ENCODE results near the gene RPS6KA2. TPM values are rescaled to one million over a fixed set of nuclear protein-coding genes. Genes with fewer than 3 reads are reported as not detected.

The RPS6KA2 gene
- polyA plus RNA-seq, 2 donors: 5.7 to 8.7 TPM

DNA sequence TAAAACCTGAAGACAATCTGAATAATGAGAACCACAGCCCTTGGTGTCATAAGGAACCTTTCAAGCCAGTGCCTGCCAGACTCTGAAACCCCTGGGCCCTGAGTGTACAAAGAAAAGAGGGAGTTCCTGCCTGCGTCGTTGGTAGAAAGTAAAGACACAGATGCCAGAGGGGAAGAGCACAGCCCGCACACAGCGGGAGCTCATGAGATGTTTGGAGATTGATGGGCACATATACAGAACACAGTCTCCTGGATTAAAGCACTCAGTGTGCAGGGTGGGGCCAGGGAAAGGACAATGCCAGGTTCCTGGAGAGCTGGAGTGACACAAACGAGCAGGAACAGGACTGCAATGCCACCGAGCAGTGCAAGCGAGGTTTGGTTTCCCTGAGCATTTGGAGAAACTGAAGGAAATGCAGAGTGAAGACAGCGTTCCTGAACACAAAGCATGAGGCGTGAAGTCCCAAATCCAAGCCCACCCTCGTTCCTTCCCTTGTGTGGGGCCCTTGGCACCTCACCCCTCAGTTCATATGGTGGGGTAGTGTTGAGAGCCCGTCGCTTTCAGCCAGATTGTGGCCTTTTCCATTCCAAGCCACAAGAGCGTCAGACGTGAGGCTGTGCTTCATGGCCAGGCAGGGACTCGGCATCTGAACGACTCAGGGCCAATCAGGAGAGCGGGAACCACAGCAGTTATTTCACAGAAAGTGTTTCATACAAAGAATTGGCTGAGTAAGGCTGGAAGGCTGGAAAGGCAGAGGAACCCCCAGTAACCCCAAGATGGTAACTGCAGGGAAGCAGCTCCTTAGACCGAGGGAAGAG is 41.0 kb upstream of the RPS6KA2 start:
- Histone ChIP-seq H3K27ac (ENCODE audit: low read depth in 2 of 2, low read length in 1 of 2) (no peak overlapping the region), H3K27me3 (ENCODE audit: control insufficient read depth in 1 of 2, insufficient read depth in 2 of 2, low read length in 2 of 2) (no peaks in the 10 kb centered on the region), H3K4me3 (ENCODE audit: low read depth in 1 of 2, low read length in 2 of 2) (no peak overlapping the region), H3K4me1 (ENCODE audit: control insufficient read depth in 2 of 2, insufficient read depth in 2 of 2, low read length in 1 of 2) (peaks cover 0 to 4% of the 10 kb centered on the region in 2 donors), H3K36me3 (ENCODE audit: control insufficient read depth in 2 of 2, insufficient read depth in 2 of 2, low read length in 1 of 2) (no peaks in the 10 kb centered on the region), H3K9me3 (ENCODE audit: control insufficient read depth in 2 of 2, insufficient read depth in 1 of 2, low read depth in 1 of 2, low read length in 1 of 2) (peaks cover 0 to 2% of the 10 kb centered on the region in 2 donors)
- 76 to 80% methylated on average over 18 of the region's 18 CpGs for WGBS, 2 donors

DNA sequence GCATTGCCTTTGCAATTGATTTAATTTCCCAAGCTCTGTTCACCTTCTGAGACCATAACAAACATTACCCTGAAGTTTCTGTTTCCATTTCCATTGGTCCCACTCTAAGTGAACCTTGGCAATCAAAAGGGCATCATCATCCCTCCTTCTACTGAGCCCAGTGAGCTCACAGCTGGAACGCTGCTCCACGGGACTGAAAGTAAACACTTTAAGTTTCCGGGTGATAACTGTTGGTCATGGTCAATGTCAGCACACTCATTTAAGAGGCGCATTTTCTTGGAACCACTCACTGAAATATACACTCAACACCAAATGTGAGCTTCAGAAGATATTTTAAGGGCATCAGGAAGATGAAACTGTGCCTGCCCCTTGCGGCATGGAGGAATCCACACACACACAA is 37.1 kb upstream of the RPS6KA2 start:
- Histone ChIP-seq H3K4me1 (ENCODE audit: control insufficient read depth in 2 of 2, insufficient read depth in 2 of 2, low read length in 1 of 2) (no peaks in the 10 kb centered on the region), H3K36me3 (ENCODE audit: control insufficient read depth in 2 of 2, insufficient read depth in 2 of 2, low read length in 1 of 2) (no peaks in the 10 kb centered on the region), H3K27me3 (ENCODE audit: control insufficient read depth in 1 of 2, insufficient read depth in 2 of 2, low read length in 2 of 2) (no peaks in the 10 kb centered on the region), H3K9me3 (ENCODE audit: control insufficient read depth in 2 of 2, insufficient read depth in 1 of 2, low read depth in 1 of 2, low read length in 1 of 2) (no peaks in the 10 kb centered on the region), H3K27ac (ENCODE audit: low read depth in 2 of 2, low read length in 1 of 2) (no peak overlapping the region), H3K4me3 (ENCODE audit: low read depth in 1 of 2, low read length in 2 of 2) (no peak overlapping the region)
- WGBS, 2 donors: 52 to 71% methylated on average over 5 of the region's 5 CpGs

DNA sequence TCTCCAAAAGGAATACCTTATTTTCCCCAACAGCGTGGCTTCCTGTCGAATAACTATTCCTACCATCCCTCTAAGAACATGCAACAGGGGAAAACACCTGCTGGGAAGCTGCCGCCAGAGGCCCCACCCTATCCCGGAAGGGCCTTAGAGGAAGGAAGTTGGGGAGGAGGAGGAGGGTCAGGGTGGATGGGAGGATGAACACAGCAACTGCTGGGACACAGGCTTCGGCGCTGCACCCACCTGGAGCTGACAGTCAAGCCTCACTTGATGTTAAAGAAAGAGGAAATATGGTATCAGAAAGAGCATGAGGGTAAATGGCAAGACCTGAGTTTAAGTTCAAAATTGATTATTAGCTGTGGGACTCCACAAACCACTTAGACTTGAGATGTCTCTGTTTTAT is 36.5 kb upstream of the RPS6KA2 start:
- no peaks in the 10 kb centered on the region for H3K4me1 ChIP-seq (ENCODE audit: control insufficient read depth in 2 of 2, insufficient read depth in 2 of 2, low read length in 1 of 2)
- H3K27me3 ChIP-seq (ENCODE audit: control insufficient read depth in 1 of 2, insufficient read depth in 2 of 2, low read length in 2 of 2): no peaks in the 10 kb centered on the region
- whole genome bisulfite sequencing, 2 donors: 70 to 71% methylated on average over 6 of the region's 6 CpGs
- H3K4me3 ChIP-seq (ENCODE audit: low read depth in 1 of 2, low read length in 2 of 2): no peak overlapping the region
- H3K36me3 ChIP-seq (ENCODE audit: control insufficient read depth in 2 of 2, insufficient read depth in 2 of 2, low read length in 1 of 2): no peaks in the 10 kb centered on the region
- no peaks in the 10 kb centered on the region for H3K9me3 ChIP-seq (ENCODE audit: control insufficient read depth in 2 of 2, insufficient read depth in 1 of 2, low read depth in 1 of 2, low read length in 1 of 2)
- H3K27ac ChIP-seq (ENCODE audit: low read depth in 2 of 2, low read length in 1 of 2): no peak overlapping the region

DNA sequence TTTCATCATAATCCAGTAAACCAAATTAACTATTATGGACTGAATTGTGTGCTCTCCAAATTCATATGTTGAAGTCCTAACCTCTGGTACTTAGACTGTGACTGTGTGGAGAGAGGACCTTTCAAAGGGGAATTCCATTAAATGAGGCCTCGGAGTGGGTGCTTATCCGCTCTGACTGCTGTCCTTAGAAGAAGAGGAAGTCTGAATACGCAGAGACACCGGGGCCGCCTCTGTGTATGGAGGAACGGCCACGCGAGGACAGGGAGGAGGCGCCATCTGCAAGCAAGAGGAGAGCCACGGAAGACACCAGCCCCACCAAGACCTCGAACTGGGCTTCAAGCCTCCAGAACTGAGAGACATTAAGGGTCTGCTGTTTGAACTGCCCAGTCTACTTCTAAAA is 35.6 kb upstream of the RPS6KA2 start:
- H3K4me3 ChIP-seq (ENCODE audit: low read depth in 1 of 2, low read length in 2 of 2): no peak overlapping the region
- no peaks in the 10 kb centered on the region for H3K4me1 ChIP-seq (ENCODE audit: control insufficient read depth in 2 of 2, insufficient read depth in 2 of 2, low read length in 1 of 2)
- H3K27ac ChIP-seq (ENCODE audit: low read depth in 2 of 2, low read length in 1 of 2): no peak overlapping the region
- H3K36me3 ChIP-seq (ENCODE audit: control insufficient read depth in 2 of 2, insufficient read depth in 2 of 2, low read length in 1 of 2): no peaks in the 10 kb centered on the region
- 89 to 93% methylated on average over 11 of the region's 11 CpGs for WGBS, 2 donors
- no peaks in the 10 kb centered on the region for H3K9me3 ChIP-seq (ENCODE audit: control insufficient read depth in 2 of 2, insufficient read depth in 1 of 2, low read depth in 1 of 2, low read length in 1 of 2)
- H3K27me3 ChIP-seq (ENCODE audit: control insufficient read depth in 1 of 2, insufficient read depth in 2 of 2, low read length in 2 of 2): no peaks in the 10 kb centered on the region

DNA sequence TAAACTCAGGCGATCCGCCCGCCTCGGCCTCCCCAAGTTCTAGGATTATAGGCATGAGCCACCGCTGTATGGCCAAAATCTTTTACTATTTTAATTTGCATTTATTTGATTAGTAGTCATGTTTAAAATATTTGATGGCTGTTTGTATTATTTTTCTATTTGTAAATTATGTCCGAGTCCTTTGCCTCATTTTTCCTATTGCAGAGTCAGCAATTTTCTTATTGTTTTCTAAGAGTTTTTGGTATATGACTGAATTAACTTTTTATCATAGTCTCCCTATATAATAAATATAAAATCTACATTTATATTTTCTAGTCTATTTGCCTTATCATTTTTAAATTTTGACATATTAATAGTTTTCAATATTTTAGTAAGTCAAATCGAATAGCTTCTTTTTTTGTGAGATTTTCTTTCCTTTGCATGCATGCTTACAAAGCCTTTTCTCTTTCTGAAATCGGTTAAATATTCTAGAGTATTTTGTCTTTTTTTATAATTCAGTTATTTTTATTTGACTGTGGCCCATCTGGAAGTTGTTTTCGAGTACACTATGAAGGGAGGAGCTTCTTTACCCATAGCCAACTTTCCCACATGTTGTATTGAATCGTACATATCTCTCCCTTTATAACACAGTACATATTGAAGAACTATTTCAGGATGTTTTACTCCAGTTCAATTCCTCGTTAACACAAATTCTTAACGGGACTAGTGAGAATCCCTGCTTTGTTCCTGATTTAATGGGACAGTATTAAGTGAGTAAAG is 34.5 kb upstream of the RPS6KA2 start:
- no peaks in the 10 kb centered on the region for H3K4me1 ChIP-seq (ENCODE audit: control insufficient read depth in 2 of 2, insufficient read depth in 2 of 2, low read length in 1 of 2)
- no peak overlapping the region for H3K4me3 ChIP-seq (ENCODE audit: low read depth in 1 of 2, low read length in 2 of 2)
- no peaks in the 10 kb centered on the region for H3K9me3 ChIP-seq (ENCODE audit: control insufficient read depth in 2 of 2, insufficient read depth in 1 of 2, low read depth in 1 of 2, low read length in 1 of 2)
- no peaks in the 10 kb centered on the region for H3K27me3 ChIP-seq (ENCODE audit: control insufficient read depth in 1 of 2, insufficient read depth in 2 of 2, low read length in 2 of 2)
- no peaks in the 10 kb centered on the region for H3K36me3 ChIP-seq (ENCODE audit: control insufficient read depth in 2 of 2, insufficient read depth in 2 of 2, low read length in 1 of 2)
- 89 to 90% methylated on average over 12 of the region's 12 CpGs for WGBS, 2 donors
- no peak overlapping the region for H3K27ac ChIP-seq (ENCODE audit: low read depth in 2 of 2, low read length in 1 of 2)

DNA sequence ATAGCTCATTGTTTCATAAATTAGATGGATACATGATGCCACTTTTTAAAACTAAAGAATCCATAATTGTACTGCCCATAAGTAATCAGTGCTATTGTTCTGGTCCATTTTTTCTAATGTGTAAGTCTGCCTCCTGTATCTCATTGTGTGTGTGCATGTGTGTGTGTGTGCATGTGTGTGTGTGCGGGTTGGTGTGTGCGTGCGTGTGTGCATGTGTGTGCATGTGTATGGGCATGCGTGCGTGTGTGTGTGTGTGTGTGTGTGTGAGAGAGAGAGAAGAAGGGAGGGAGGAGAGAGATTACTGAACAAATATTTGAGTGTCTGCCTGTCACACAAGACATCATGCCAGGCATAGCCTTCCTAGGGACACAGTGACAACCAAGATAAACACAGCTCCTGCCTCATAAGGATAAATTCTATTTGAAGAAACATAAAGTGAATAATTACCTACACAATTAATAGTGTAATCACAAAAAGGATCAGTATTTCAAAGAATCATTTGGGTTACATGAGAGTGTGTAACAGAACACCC is 33.2 kb upstream of the RPS6KA2 start:
- Histone ChIP-seq H3K4me1 (ENCODE audit: control insufficient read depth in 2 of 2, insufficient read depth in 2 of 2, low read length in 1 of 2) (no peaks in the 10 kb centered on the region), H3K36me3 (ENCODE audit: control insufficient read depth in 2 of 2, insufficient read depth in 2 of 2, low read length in 1 of 2) (no peaks in the 10 kb centered on the region), H3K27me3 (ENCODE audit: control insufficient read depth in 1 of 2, insufficient read depth in 2 of 2, low read length in 2 of 2) (no peaks in the 10 kb centered on the region), H3K9me3 (ENCODE audit: control insufficient read depth in 2 of 2, insufficient read depth in 1 of 2, low read depth in 1 of 2, low read length in 1 of 2) (no peaks in the 10 kb centered on the region), H3K4me3 (ENCODE audit: low read depth in 1 of 2, low read length in 2 of 2) (no peak overlapping the region), H3K27ac (ENCODE audit: low read depth in 2 of 2, low read length in 1 of 2) (no peak overlapping the region)
- 70 to 86% methylated on average over 5 of the region's 5 CpGs for WGBS, 2 donors

DNA sequence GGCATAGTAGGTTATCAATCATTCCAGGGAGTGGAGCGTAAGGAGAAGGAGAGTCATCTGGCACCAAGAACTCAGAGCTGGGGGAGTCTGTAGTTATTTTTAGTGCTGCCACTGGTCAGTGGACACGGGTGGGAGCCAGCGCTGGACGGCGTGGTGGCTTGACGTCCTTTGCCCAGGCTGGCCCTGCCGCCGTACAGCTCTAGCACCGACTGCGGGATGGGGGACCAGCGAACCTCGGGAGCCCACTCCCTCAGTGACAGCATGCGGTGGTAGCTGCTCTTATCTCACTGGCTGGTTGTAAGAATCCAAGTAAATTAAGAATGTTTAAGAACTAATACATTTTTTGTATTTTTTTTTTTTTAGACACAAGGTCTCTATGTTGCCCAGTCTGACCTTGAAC is 32.5 kb upstream of the RPS6KA2 start:
- H3K4me3 ChIP-seq (ENCODE audit: low read depth in 1 of 2, low read length in 2 of 2): no peak overlapping the region
- no peaks in the 10 kb centered on the region for H3K36me3 ChIP-seq (ENCODE audit: control insufficient read depth in 2 of 2, insufficient read depth in 2 of 2, low read length in 1 of 2)
- WGBS, 2 donors: 92 to 97% methylated on average over 13 of the region's 13 CpGs
- H3K27ac ChIP-seq (ENCODE audit: low read depth in 2 of 2, low read length in 1 of 2): no peak overlapping the region
- H3K9me3 ChIP-seq (ENCODE audit: control insufficient read depth in 2 of 2, insufficient read depth in 1 of 2, low read depth in 1 of 2, low read length in 1 of 2): no peaks in the 10 kb centered on the region
- H3K4me1 ChIP-seq (ENCODE audit: control insufficient read depth in 2 of 2, insufficient read depth in 2 of 2, low read length in 1 of 2): no peaks in the 10 kb centered on the region
- H3K27me3 ChIP-seq (ENCODE audit: control insufficient read depth in 1 of 2, insufficient read depth in 2 of 2, low read length in 2 of 2): no peaks in the 10 kb centered on the region

DNA sequence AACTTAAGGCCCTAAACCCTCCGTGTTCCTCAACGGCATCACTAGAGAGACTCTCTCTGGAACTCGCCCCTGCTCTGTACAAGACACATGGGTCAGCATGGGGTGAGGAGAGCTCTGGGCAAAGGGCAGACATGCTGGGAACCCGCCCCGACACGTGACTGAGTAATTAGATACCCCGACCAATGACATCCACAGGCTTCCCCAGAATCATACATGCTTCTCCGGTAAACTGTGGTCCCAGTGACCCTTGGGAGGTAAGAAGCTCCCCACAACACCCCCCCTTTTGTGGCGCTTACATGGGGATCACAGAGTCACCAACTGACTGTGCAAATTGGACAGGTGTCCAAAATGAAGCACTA is 31.7 kb upstream of the RPS6KA2 start:
- Histone ChIP-seq H3K27me3 (ENCODE audit: control insufficient read depth in 1 of 2, insufficient read depth in 2 of 2, low read length in 2 of 2) (no peaks in the 10 kb centered on the region), H3K4me3 (ENCODE audit: low read depth in 1 of 2, low read length in 2 of 2) (no peak overlapping the region), H3K9me3 (ENCODE audit: control insufficient read depth in 2 of 2, insufficient read depth in 1 of 2, low read depth in 1 of 2, low read length in 1 of 2) (no peaks in the 10 kb centered on the region), H3K27ac (ENCODE audit: low read depth in 2 of 2, low read length in 1 of 2) (no peak overlapping the region), H3K4me1 (ENCODE audit: control insufficient read depth in 2 of 2, insufficient read depth in 2 of 2, low read length in 1 of 2) (no peaks in the 10 kb centered on the region), H3K36me3 (ENCODE audit: control insufficient read depth in 2 of 2, insufficient read depth in 2 of 2, low read length in 1 of 2) (no peaks in the 10 kb centered on the region)
- 85 to 93% methylated on average over 9 of the region's 9 CpGs for WGBS, 2 donors

DNA sequence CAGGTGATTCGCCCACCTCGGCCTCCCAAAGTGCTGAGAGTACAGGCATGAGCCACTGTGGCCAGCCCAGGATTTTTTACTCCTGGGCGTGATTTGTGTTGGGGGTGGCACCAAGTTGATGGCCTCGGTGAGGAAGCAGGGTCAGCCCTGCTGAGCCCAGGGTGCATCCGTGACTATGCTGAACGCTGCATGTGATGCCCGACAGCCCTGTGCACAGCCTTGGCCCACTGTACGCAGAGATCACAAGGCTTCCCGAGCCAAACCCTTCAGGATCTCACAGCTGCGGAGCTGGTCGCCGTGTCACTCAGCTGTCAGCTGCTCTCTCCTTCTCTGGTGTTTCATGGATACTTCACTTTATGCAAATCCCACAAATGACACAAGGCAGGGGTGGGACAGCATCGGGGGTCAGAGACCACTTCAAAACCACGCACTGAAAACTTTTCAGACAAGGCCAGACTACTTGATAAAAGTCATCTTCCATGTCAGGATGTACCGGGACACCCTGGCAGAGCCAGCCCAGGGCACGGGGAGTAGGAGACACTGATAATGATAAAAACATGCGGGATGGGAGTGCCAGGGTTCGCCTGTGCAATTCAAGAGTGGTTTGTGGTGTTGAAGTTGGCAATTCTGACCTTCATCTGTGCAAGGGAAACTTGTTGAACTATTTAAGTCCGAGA is 31.2 kb upstream of the RPS6KA2 start:
- Histone ChIP-seq H3K27ac (ENCODE audit: low read depth in 2 of 2, low read length in 1 of 2) (no peak overlapping the region), H3K27me3 (ENCODE audit: control insufficient read depth in 1 of 2, insufficient read depth in 2 of 2, low read length in 2 of 2) (no peaks in the 10 kb centered on the region), H3K9me3 (ENCODE audit: control insufficient read depth in 2 of 2, insufficient read depth in 1 of 2, low read depth in 1 of 2, low read length in 1 of 2) (no peaks in the 10 kb centered on the region), H3K4me1 (ENCODE audit: control insufficient read depth in 2 of 2, insufficient read depth in 2 of 2, low read length in 1 of 2) (no peaks in the 10 kb centered on the region), H3K36me3 (ENCODE audit: control insufficient read depth in 2 of 2, insufficient read depth in 2 of 2, low read length in 1 of 2) (no peaks in the 10 kb centered on the region), H3K4me3 (ENCODE audit: low read depth in 1 of 2, low read length in 2 of 2) (no peak overlapping the region)
- WGBS, 2 donors: 92 to 93% methylated on average over 19 of the region's 19 CpGs
